HG03342 (cell line): ENCODE results near the gene ZNF587B.
"Not testable (repeated sequence)": the region's sequence is repeated elsewhere in the genome, so short reads cannot be mapped to it uniquely, and the experiment has no call there.

Experiments
- ATAC-seq: cut with Tn5 transposase; IDR thresholded peaks from one replicate; pipeline ENCODE4 v1.9.1; 2021; ENCODE audit warnings: mild to moderate bottlenecking, moderate library complexity; ENCODE audit not compliant: unreplicated experiment

Gene ZNF587B

DNA sequence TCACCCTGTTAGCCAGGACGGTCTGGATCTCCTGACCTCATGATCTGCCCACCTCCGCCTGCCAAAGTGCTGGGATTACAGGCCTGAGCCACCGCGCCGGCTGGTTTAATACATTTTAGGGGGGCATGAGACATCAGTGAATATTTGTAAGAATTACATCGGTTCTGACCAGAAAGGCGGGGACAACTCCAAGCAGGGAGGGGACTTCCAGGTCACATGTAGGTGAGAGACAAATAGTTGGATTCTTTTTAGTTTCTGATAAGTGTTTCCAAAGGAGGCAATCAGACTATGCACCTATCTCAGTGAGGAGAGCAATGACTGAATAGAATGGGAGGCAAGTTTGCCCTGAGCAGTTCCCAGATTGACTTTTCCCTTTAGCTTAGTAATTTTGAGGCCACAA is 11.7 kb upstream of the ZNF587B start:
- no peak for ATAC-seq

DNA sequence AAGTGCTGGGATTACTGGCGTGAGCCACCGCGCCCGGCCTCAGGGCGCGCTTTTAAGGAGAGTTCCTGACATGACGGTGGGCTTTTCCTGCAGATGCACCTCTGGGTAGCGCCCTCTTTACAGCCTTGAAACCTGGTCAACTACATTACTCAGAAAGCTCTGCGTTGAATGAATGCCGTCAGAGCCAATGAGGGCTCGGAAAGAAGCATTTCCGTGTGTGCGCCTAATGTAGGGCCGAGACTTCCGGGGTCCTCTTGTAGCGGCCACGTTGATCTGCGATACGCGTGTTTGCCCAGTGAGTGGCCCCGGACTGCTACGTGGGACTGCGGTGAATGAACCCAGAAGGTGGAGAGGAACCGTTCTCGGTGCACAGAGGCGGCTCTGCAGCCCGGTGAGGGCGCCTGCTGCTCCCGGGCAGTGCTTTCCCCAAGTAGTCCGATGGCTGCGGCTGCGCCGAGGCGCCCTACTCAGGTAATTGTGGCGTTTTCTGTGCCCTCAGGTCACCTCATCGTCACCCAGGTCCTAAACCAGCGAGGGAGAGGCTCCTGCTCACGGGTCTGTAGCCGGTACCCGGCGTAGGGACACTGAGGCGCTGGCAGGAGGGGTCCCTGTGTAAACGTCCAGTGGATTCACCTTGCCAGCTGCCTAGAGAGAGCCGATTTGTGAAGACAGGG is 10.5 kb upstream of the ZNF587B start:
- peak; percentile 80 for ATAC-seq

DNA sequence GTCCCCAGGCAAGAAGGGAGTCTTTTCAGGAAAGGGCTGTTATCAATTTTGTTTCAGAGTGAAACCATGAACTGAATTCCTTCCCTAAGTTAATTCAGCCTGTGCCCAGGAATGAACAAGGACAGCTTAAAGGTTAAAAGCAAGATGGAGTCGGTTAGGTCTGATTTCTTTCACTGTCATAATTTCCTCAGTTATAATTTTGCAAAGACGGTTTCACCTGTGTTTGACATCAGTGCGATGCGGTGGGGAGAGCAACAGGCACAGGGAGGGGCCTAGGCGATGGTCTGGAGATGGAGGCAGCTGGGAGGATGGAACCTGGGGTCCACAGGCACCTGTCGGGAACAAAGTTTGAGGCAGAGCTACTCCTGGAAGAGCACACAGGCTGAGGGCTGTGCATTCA is 9.5 kb upstream of the ZNF587B start:
- no peak for ATAC-seq

DNA sequence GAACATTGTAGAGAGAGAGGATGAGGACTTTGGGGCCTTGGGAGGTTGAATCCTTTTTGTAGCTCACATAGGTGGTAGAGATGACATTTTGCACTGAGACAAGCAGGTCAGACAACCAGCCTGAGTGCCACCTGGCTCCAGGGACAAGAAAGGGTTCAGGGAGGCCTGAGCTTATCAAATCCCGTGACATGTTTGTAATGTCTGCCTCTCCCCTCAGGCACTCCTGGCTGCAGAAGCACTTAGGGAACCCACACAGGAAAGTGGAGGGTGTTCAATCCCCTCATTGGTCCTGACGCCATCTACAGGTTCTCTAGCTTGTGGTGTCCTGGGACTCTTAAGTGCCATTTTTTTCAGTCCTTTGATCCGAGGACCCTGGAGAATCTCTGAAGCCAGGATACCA is 9.0 kb upstream of the ZNF587B start:
- not testable (repeated sequence) for ATAC-seq

DNA sequence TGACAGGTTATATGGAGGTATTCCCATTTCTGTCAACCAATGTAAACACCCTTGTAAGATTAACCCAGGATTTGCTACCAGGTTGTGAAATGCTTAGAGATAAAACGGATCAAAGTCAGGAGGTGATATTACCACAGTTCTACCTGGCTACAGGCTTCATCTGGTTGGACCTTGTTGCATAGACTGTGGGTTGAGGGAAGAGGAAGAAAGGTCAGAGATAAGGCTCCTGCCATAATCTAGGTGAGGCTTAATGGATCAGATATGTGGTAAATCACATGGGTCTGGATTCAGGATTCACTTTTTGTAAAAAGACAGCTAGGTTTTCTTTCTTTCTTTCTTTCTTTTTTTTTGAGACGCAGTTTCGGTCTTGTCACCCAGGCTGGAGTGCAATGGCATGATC is 8.6 kb upstream of the ZNF587B start:
- not testable (repeated sequence) for ATAC-seq

DNA sequence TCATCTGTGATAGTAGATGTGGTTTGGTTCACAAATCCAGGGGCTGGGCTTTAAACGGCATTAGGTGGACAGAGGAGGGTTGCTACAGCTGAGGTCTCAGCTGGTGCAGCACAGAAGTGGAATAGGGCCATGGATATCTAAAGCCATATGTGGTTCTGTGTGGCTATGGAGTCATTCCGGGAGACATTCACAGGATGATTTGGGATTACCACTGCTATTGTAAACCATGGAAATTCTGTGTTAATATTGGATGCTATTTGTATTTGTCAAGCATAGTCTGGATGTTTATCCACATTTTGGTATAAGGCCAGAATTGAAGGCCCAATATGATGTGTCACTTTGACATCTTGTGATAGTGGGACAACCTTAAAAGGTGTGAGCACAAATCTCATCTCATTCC is 6.9 kb upstream of the ZNF587B start:
- ATAC-seq = not testable (repeated sequence)

DNA sequence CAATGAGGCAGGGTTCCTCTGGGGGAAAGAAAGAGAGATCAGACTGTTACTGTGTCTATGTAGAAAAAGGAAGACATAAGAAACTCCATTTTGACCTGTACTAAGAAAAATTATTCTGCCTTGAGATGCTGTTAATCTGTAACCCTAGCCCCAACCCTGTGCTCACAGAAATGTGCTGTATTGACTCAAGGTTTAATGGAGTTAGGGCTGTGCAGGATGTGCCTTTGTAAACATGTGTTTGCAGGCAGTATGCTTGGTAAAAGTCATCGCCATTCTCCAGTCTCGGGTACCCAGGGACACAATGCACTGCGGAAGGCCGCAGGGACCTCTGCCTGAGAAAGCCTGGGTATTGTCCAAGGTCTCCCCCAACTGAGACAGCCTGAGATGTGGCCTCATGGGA is 6.5 kb upstream of the ZNF587B start:
- ATAC-seq = not testable (repeated sequence)

DNA sequence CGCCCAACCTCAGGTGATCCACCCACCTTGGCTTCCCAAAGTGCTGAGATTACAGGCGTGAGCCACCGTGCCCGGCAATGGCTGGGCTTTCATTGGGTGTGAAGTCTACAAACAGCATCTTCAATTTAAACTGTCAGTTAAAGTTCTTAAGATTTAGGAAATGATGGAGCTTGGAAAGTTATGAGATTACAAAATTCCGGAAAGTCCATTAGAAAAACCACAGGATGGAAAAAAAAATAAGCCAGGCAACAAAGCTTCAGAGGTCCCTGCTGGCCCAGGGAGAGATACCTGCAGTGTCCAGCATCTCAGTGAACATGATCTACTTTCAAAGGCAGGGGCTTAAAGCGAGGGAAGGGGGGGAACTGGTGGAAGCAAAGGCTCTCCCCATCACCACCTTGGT is 4.6 kb upstream of the ZNF587B start:
- no peak for ATAC-seq

DNA sequence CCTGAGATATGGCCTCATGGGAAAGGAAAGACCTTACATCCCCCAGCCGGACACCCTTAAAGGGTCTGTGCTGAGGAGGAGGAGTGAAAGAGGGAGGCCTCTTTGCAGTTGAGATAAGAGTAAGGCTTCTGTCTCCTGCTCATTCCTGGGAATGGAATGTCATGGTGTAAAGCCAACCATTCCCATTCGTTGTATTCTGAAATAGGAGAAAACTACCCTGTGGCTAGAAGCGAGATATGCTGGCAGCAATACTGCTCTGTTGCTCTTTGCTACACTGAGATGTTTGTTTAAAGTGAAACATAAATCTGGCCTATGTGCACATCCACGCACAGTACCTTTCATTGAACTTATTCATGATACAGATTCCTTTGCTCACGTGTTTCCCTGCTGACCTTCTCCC is 783 bp upstream of the ZNF587B start:
- ATAC-seq = no peak

DNA sequence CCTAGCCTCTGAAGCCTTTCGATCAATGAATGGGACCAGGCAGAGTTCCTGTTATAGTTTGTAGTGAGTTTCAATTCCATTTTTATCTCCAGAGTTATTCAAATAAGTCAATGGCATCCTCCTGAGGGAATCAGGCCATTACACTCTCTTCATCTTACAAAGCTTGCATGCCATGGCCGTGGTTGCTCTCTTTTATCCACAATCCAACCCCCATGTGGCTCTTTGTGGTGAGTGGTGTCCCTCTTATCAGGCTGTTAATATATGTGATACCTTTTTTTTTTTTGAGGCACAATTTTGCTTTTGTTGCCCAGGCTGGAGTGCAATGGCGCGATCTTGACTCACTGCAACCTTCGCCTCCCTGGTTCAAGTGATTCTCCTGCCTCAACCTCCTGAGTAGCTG is 6.9 kb downstream of the ZNF587B start:
- not testable (repeated sequence) for ATAC-seq

DNA sequence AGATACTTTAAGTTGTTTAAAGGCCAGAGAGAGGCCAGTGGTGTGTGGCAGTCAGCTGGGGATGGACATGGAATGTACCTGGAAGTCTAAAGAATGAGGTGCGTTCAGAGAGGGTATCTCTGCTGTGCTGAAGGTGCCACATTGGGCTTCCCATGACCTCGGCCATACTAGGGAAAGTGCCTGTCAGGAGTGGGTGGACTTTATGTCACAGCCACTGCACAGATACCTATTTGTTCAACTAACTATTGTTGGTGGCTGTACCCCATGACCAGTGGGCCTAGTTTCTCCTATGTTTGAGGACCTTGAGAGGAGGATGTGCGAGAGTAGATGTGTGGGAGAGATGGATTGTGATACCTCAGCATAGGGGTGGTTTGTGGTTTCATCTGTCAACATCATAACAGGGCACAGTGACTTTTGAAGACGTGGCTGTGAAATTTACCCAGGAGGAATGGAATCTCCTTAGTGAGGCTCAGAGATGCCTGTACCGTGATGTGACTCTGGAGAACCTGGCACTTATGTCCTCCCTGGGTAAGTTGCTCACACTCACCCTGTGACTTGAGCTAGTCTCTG is 8.6 kb downstream of the ZNF587B start:
- ATAC-seq = not testable (repeated sequence)

DNA sequence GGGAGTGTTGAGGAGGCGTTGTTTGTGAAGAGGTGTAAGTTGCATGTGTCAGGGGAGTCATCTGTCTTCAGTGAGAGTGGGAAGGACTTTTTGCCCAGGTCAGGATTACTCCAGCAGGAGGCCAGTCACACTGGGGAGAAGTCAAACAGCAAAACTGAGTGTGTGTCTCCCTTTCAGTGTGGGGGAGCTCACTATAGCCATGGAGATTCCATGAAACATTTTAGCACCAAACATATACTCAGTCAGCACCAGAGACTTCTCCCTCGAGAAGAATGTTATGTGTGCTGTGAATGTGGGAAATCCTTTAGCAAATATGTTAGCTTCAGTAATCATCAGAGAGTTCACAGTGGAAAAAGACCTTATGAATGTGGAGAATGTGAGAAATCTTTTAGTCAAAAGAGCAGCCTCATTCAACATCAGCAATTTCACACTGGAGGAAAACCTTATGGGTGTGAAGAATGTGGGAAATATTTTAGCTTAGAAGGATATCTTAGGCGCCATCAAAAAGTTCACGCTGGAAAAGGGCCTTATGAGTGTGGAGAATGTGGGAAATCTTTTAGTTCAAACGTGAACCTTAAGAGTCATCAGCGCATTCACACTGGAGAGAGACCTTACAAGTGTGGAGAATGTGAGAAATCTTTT is 11.1 kb downstream of the ZNF587B start:
- ATAC-seq = no peak

DNA sequence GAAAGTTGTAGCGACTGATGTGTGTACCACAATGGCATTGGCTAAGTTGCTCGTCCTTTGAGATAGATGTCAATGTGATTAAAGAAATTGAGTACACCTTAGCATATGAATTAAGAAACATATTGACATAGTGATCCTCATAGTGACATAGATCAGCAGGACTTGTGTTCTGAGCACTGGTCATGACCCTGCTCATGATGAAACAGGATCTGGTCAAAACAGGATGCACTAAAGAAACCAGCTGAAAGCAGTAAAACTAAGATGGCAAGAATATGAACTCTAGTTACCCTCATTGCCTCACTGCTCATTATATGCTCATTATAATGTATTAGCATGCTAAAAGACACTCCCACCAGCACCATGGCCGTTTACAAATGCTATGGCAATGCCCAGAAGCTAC is 17.1 kb downstream of the ZNF587B start:
- ATAC-seq = not testable (repeated sequence)

DNA sequence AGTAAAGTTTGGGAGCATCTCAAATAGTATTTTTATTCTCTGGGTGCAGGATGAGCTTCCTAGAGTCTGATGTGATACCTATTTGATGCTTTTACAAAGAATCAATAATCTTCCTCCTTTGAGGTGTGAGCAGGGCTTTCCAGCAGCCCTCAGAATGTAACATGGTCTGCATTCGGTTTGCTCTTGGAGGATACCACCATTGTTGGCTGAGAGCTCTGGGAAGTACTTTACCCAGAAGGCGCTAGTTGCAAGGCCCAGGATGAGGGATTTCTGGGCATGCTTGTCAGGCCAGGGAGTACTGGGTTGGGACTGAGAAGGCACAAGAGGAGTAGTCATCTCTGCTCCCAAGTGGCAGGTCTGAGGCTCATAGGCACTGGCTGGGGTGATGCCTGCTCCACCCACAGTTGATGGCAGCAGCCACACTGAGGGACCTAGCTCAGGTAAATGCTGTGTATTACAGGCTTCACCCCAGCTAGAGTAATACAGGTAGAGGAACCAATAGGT is 19.1 kb downstream of the ZNF587B start:
- ATAC-seq = peak; percentile 19

DNA sequence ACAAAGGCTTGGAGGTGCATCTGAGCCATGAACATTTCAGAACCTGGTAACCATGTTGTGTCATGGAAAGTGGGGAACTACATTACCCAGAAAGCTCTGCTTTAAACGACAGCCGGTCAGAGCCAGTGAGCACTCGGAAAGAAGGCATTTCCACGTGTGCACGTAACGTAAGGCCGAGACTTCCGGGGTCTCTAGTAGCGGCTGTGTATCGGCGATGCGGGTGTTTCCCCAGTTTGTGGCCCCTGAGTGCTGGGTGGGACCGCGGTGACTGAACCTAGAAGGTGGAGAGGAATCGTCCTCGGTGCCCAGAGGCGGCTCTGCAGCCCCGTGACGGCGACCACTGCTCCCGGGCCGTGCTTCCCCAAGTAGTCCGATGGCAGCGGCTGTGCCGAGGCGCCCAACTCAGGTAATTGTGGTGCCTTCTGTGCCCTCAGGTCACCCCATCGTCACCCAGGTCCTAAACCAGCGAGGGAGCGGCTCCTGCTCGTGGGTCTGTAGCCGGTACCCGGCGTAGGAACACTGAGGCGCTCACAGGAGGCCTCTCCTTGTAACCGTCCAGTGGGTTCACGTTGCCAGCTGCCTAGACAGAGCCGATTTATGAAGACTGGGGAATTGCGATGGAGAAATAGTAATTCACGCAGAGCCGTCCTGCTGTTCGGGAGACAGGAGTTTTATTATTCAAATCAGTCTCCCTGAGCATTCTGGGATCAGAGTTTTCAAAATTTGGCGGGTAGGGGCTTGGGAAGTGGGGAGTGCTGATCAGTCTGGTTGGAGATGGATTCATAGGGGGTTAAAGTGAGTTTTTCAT is 19.8 kb downstream of the ZNF587B start, which contains the start of gene ZNF587:
ZNF587 (plus strand) TSS at position 194 of the 808 bp plus-strand sequence; CDS start at position 374, 180 bp downstream.
- peak; percentile 95 for ATAC-seq

DNA sequence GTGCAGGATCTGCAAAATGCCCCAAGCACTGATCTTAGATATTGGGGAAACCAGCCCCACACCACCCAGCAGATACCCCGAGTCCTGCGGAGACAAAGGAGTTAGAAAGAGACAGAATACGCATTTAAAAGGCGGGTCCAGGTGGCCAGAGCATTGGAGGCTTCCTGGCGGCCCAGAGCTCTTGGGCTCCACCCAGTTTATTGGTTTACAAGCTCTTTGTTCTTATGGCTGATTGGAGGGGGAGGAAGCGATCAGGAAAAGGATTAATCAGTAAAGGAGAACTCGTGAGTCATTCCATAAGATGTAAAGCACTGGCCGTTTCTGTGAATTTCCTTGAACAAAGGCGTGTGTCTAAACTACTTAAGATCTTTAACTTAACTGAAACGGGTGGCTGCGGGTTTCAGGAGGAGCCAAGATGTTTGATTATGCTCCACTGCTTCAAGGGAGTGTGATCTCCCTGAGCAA is 20.5 kb downstream of the ZNF587B start:
- no peak for ATAC-seq

DNA sequence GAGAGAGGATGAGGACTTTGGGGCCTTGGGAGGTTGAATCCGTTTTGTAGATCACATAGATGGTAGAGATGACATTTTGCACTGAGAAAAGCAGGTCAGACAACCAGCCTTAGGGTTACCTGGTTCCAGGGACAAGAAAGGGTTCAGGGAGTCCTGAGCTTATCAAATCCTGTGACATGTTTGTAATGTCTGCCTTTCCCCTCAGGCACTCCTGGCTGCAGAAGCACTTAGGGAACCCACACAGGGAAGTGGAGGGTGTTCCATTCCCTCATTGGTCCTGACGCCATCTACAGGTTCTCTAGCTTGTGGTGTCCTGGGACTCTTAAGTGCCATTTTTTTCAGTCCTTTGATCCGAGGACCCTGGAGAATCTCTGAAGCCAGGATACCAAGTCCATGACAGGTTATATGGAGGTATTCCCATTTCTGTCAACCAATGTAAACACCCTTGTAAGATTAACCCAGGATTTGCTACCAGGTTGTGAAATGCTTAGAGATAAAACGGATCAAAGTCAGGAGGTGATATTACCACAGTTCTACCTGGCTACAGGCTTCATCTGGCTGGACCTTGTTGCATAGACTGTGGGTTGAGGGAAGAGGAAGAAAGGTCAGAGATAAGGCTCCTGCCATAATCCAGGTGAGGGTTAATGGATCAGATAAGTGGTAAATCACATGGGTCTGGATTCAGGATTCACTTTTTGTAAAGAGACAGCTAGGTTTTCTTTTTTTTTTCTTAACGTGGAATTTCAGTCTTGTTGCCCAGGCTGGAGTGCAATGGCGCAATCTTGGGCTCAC is 21.9 kb downstream of the ZNF587B start:
- ATAC-seq = not testable (repeated sequence)

DNA sequence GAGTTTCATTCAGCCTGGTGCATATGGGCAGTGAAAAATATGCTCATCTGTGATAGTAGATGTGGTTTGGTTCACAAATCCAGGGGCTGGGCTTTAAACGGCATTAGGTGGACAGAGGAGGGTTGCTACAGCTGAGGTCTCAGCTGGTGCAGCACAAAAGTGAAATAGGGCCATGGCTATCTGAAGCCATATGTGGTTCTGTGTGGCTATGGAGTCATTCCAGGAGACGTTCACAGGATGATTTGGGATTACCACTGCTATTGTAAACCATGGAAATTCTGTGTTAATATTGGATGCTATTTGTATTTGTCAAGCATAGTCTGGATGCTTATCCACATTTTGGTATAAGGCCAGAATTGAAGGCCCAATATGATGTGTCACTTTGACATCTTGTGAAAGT is 24.0 kb downstream of the ZNF587B start:
- not testable (repeated sequence) for ATAC-seq

DNA sequence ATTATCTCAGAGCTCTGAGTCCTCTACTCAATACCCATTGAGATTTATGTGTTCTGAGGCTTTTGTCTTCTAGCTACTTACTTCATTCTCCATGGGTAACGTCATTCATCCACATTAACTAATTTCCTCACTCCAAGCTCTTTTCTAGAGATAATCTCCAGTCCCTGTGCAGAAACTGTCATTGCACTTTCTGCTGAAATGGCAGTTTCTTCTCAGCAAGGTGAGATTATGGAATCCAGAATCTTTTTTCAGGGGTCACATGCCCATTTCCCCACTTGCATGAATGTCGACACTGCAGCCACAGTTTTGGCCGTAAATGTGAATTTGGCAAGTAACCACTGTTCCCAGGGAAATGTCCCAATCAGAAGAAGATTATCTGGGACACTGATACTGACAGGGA is 32.3 kb downstream of the ZNF587B start:
- ATAC-seq = not testable (repeated sequence)

DNA sequence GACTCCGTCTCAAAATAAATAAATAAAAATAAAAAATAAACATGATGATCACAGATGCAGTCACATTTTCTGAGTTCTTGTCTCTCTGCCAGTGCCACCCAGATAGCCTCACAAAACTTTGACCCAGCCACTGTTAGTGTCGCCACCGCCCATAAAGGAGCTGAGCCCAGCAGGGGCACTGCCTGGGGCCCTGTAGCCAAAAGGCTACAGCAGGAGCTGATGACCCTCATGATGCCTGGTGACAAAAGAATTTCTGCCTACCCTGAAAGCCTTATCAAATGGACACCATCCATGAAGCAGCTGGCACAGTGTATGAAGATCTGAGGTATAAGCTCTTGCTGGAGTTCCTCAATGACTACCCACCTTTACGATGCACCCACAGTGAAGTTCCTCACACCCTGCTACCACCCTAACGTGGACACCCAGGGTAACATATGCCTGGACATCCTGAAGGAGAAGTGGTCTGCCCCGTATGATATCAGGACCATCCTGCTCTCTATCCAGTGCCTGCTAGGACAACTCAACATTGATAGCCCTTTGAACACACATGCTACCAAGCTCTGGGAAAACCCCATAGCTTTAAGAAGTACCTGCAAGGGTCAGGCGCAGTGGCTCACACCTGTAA is 37.9 kb downstream of the ZNF587B start:
- ATAC-seq = no peak
